HAP-1 (cell line): ENCODE results near the gene SLC6A15.

Source experiments
- DNase-seq, 2 experiments: peaks; one replicate each; pipeline ENCODE4 v3.0.0-alpha.2; 2016 to 2020; ENCODE audit warnings: low spot score in 2 of 2
- H3K27me3 ChIP-seq: fragments of 250-450 bp; sonication (Bioruptor Pico); 2 replicates; pipeline ENCODE4 v1.5.1; 2020; ENCODE audit warnings: low read depth, mild to moderate bottlenecking, moderate library complexity
- H3K36me3 ChIP-seq: fragments of 250-450 bp; sonication (Bioruptor Pico); replicated peaks from 2 replicates; pipeline ENCODE4 v1.5.1; 2020; ENCODE audit warnings: mild to moderate bottlenecking
- H3K4me1 ChIP-seq: fragments of 250-450 bp; sonication (Bioruptor Pico); 2 replicates; pipeline ENCODE4 v1.5.1; 2020; ENCODE audit warnings: mild to moderate bottlenecking
- H3K4me3 ChIP-seq: fragments of 250-450 bp; sonication (Bioruptor Pico); 2 replicates; pipeline ENCODE4 v1.5.1; 2020; ENCODE audit warnings: mild to moderate bottlenecking, moderate library complexity
- H3K9me3 ChIP-seq: fragments of 250-450 bp; sonication (Bioruptor Pico); 2 replicates; pipeline ENCODE4 v1.5.1; 2020; ENCODE audit warnings: mild to moderate bottlenecking, moderate library complexity
- in situ Hi-C: fragments of 300-500 bp; cut with MboI; formaldehyde crosslinking; loops from 3 replicates; pipeline ENCODE4 v1.14.3; 2020; ENCODE audit warnings: low sequenced_read_pairs, inconsistent platforms, mixed read lengths

SLC6A15 gene

DNA sequence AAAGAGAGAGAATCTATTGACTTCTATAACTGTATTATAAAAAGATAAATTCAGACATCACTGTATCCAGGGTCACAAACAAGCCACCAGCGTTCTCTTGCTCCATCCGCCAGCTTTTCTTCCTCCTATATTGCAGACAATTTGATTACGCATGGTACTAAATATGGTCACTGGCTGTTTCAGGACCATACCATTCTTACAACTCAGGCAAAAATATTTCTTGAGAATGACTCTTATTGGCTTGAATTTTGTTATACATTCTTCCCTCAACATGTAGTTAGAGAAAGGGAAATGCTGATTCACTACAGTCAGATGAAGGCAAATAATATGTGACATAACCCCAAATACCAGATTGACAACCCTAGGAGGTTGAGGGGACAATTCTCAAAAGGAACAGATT, 101.3 kb downstream of the SLC6A15 start:
- Histone ChIP-seq H3K4me1 (peaks cover 11% of the 10 kb centered on the region), H3K27me3 (no peaks in the 10 kb centered on the region), H3K4me3 (no peak overlapping the region), H3K36me3 (no peaks in the 10 kb centered on the region), H3K9me3 (no peaks in the 10 kb centered on the region)
- in situ Hi-C loops = no loop called here
- DNase-seq = no peak

DNA sequence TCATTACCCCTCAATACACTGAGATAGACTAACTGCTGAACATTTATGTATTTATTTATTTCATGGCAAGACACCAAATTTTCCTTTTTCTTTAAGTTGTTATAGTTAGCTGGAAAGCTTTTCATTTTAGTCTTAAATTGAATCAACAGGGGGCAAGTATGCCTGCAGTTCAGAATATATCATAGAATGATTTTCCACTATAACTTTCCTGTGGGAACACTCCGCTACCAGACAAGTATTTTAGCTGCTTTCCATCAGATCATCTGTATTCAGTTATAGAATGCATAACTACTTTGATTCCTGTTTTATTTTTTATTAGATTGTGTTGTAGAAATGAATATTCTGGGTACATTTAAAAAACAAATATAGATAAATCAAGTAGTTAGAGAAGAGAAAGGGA, 102.0 kb downstream of the SLC6A15 start:
- no peaks in the 10 kb centered on the region for H3K9me3 ChIP-seq
- no peaks in the 10 kb centered on the region for H3K36me3 ChIP-seq
- H3K4me1 ChIP-seq = peaks cover 17% of the 10 kb centered on the region
- no peak for DNase-seq
- in situ Hi-C loops = no loop called here
- H3K27me3 ChIP-seq = no peaks in the 10 kb centered on the region
- H3K4me3 ChIP-seq = no peak overlapping the region
